Measurements from ENCODE around the gene PRLR. TPM values are rescaled to one million over a fixed set of nuclear protein-coding genes. Genes with fewer than 3 reads are reported as not detected.

Gene PRLR
- total RNA-seq, 4 donors from 2014 or later: 15.8 to 80.6 (median 48.0) TPM

DNA sequence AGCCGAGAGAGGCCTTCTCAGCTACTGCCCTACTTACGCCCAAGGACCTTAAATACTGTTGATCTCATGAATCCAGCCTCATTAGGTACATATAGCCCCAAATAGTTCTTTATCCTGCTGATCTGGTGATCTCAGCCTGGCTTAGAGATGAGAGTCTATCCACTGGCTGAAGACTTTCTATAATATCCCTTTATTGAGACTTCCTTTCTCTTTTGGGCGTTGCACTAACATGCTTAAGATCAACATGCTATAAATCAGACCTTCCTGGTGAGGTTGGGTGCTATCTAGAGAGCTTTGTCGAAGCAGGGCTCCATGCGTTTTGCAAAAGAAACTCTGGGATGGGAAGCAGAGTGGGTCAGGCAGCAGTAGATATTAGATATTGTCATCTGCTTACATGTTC lies 138.6 kb downstream of the PRLR start:
- no peaks in the 10 kb centered on the region for H3K9me3 ChIP-seq
- intact Hi-C loops (cut with DNase I; ENCODE audit: low total_unique reads): no loop called here
- no peak overlapping the region for H3K4me3 ChIP-seq
- peaks cover 0 to 5% of the 10 kb centered on the region in 2 donors for H3K4me1 ChIP-seq
- no peaks in the 10 kb centered on the region for H3K36me3 ChIP-seq
- H3K27ac ChIP-seq: peak overlapping the region in 1 of 2 donors; percentile 19
- no peak for DNase-seq
- H3K27me3 ChIP-seq: no peaks in the 10 kb centered on the region
- no peak for TF ChIP-seq CTCF (IDR thresholded peaks at IDR 0.05)
- no peak for TF ChIP-seq POLR2A (IDR thresholded peaks at IDR 0.05)

DNA sequence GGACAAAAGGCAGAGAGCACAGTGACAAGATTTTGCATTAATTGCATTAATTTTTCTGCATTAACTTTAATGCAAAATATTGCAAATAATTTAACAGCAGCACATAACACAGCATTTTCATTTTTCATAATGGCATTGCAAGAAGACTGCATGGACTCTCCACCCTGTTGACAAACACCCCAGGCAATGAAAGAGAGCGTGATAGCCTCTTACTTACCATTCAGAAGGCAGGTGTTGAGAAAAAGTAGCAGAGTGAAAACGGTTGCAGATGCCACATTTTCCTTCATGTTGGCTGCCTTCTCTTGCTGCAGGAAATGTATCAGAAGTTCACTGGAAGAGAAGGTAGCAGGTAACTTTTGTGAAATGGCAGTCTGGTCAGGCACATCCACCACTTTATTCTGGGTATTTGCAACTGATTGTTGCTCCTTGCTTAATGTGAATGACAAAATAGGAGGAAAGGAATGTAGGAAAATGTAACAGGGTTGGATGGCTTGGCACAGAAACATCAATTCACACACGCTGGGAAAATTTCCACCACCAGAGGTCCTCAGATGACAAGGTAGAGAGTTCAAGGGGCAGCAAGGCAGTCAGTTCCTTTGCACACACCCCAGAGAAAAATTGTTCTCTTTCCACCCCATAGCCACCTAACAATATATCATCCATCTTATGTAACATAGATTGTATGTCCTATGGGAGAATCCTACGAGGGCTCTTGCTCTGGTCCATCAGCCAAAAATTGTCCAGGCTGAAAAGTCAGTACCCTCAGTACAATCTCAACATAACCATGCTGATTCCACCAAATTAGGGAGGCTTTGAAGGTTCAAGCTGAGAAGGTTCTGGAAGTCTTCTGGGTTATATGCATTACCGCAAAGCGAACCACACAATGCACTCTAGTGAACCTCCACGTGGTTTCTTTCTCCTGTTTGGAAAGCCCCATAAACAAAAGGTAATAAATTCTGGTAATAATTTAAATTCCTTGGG lies 140.7 kb downstream of the PRLR start:
- no peaks in the 10 kb centered on the region for H3K36me3 ChIP-seq
- peak; percentile 57 to 62 for DNase-seq
- H3K27me3 ChIP-seq: no peaks in the 10 kb centered on the region
- H3K4me1 ChIP-seq: peaks cover 0 to 5% of the 10 kb centered on the region in 2 donors
- H3K4me3 ChIP-seq: no peak overlapping the region
- peak overlapping the region in 1 of 2 donors; percentile 38 for H3K27ac ChIP-seq
- intact Hi-C loops (cut with DNase I; ENCODE audit: low total_unique reads): loop anchor here (5.0 kb wide), 1 partner anchor 838 kb away; no protein-coding TSS in a partner anchor
- H3K9me3 ChIP-seq: no peaks in the 10 kb centered on the region
- TF ChIP-seq CTCF (IDR thresholded peaks at IDR 0.05) (peak; percentile 61 to 73 (median 70)), POLR2A (IDR thresholded peaks at IDR 0.05) (no peak)

GRCh38 chr5:35087991-35088390 lies 142.3 kb downstream of the PRLR start:
- no peaks in the 10 kb centered on the region for H3K9me3 ChIP-seq
- TF ChIP-seq POLR2A (IDR thresholded peaks at IDR 0.05) (no peak), CTCF (IDR thresholded peaks at IDR 0.05) (no peak)
- H3K27ac ChIP-seq: peak overlapping the region; percentile 22 to 51
- no peaks in the 10 kb centered on the region for H3K36me3 ChIP-seq
- H3K27me3 ChIP-seq: no peaks in the 10 kb centered on the region
- peak in 1 of 2 donors; percentile 30 for DNase-seq
- intact Hi-C loops (cut with DNase I; ENCODE audit: low total_unique reads): loop anchor here (5.0 kb wide), 1 partner anchor 839 kb away; no protein-coding TSS in a partner anchor
- no peak overlapping the region for H3K4me3 ChIP-seq
- peaks cover 0 to 5% of the 10 kb centered on the region in 2 donors for H3K4me1 ChIP-seq

GRCh38 chr5:35083150-35083549 lies 147.1 kb downstream of the PRLR start:
- H3K36me3 ChIP-seq: no peaks in the 10 kb centered on the region
- no peak overlapping the region for H3K27ac ChIP-seq
- DNase-seq: no peak
- no peaks in the 10 kb centered on the region for H3K4me1 ChIP-seq
- H3K4me3 ChIP-seq: no peak overlapping the region
- H3K27me3 ChIP-seq: no peaks in the 10 kb centered on the region
- intact Hi-C loops (cut with DNase I; ENCODE audit: low total_unique reads): no loop called here
- H3K9me3 ChIP-seq: no peaks in the 10 kb centered on the region
- TF ChIP-seq CTCF (IDR thresholded peaks at IDR 0.05) (no peak), POLR2A (IDR thresholded peaks at IDR 0.05) (no peak)

GRCh38 chr5:35082530-35082929 lies 147.8 kb downstream of the PRLR start:
- TF ChIP-seq CTCF (IDR thresholded peaks at IDR 0.05) (no peak), POLR2A (IDR thresholded peaks at IDR 0.05) (no peak)
- H3K9me3 ChIP-seq: no peaks in the 10 kb centered on the region
- DNase-seq: no peak
- intact Hi-C loops (cut with DNase I; ENCODE audit: low total_unique reads): no loop called here
- H3K4me1 ChIP-seq: no peaks in the 10 kb centered on the region
- H3K27ac ChIP-seq: no peak overlapping the region
- H3K36me3 ChIP-seq: no peaks in the 10 kb centered on the region
- no peaks in the 10 kb centered on the region for H3K27me3 ChIP-seq
- H3K4me3 ChIP-seq: no peak overlapping the region

All from uterus (tissue), 4 donors.